Esophagus muscularis mucosa (tissue), 4 donors: ENCODE data around the gene CRYBB1.

Experiments used
- CTCF ChIP-seq, 3 experiments: fragments of 200-600 bp in 2 of 3; fragments of 450-650 bp in 1 of 3; sonication (generic) in 2 of 3; IDR thresholded peaks; one replicate each; pipeline ENCODE4 v1.5.1; 2017 to 2019; ENCODE audit warnings: antibody characterized with exemption in 3 of 3, mild to moderate bottlenecking in 2 of 3, moderate library complexity in 1 of 3
- EP300 ChIP-seq: sonication (generic); formaldehyde crosslinking; IDR thresholded peaks from one replicate; pipeline ENCODE4 v1.6.1; 2017; ENCODE audit warnings: antibody characterized with exemption
- POLR2A ChIP-seq: fragments of 450-650 bp; IDR thresholded peaks from one replicate; pipeline ENCODE4 v1.6.1; 2017; ENCODE audit warnings: antibody characterized with exemption, moderate library complexity, mild to moderate bottlenecking, low read depth
- POLR2AphosphoS5 ChIP-seq, 2 donors: sonication (generic); formaldehyde crosslinking; IDR thresholded peaks; one replicate each; pipeline ENCODE4 v1.6.1; 2017; ENCODE audit warnings: antibody characterized with exemption in 2 of 2

- TF ChIP-seq POLR2AphosphoS5 (IDR thresholded peaks at IDR 0.05) (no peak), POLR2A (no peak), CTCF (IDR thresholded peaks at IDR 0.05) (no peak), EP300 (no peak)
Observed at GRCh38 chr22:26565889-26566288, 51.9 kb downstream of the CRYBB1 start.
